Ectodermal cell (in vitro differentiated cells): ENCODE measurements around the gene DHRS13.

ENCODE experiments used
- H3K27ac ChIP-seq: 2 replicates; pipeline ENCODE4 v1.7.0; 2013; ENCODE audit warnings: mild to moderate bottlenecking, low read depth, low read length; ENCODE audit not compliant: insufficient read depth, poor library complexity, severe bottlenecking
- H3K27me3 ChIP-seq: 2 replicates; pipeline ENCODE4 v1.7.0; 2013; ENCODE audit warnings: mild to moderate bottlenecking, low read length; ENCODE audit not compliant: insufficient read depth, control insufficient read depth, poor library complexity, severe bottlenecking
- H3K36me3 ChIP-seq: one replicate; pipeline ENCODE4 v1.7.0; 2013; ENCODE audit warnings: low read length; ENCODE audit not compliant: control insufficient read depth, insufficient read depth
- H3K4me1 ChIP-seq: one replicate; pipeline ENCODE4 v1.7.0; 2013; ENCODE audit warnings: low read length; ENCODE audit not compliant: control insufficient read depth, insufficient read depth
- H3K4me3 ChIP-seq: 2 replicates; pipeline ENCODE4 v1.7.0; 2013; ENCODE audit warnings: low read depth, low read length, control low read depth; ENCODE audit not compliant: insufficient read depth
- H3K9me3 ChIP-seq: 2 replicates; pipeline ENCODE4 v1.7.0; 2013; ENCODE audit warnings: mild to moderate bottlenecking, low read length, moderate library complexity; ENCODE audit not compliant: control insufficient read depth
- WGBS, 2 experiments: methylation state at CpG; one replicate each; pipeline ENCODE4 v1.1.7; 2013; ENCODE audit warnings: missing lambda C conversion rate in 2 of 2; 5-methylcytosine and 5-hydroxymethylcytosine counted together

The DHRS13 gene

GRCh38 chr17:28916302-28916934 lies 13.5 kb upstream of the DHRS13 start:
- no peaks in the 10 kb centered on the region for H3K9me3 ChIP-seq
- H3K4me1 ChIP-seq = no peaks in the 10 kb centered on the region
- no peaks in the 10 kb centered on the region for H3K27me3 ChIP-seq
- H3K27ac ChIP-seq = no peak overlapping the region
- peaks cover 81% of the 10 kb centered on the region for H3K36me3 ChIP-seq
- H3K4me3 ChIP-seq = no peak overlapping the region
- WGBS, 2 experiments = 76 to 79% methylated on average over 6 of the region's 6 CpGs

- no peak overlapping the region for H3K4me3 ChIP-seq
- 94 to 95% methylated on average over 6 of the region's 6 CpGs for WGBS, 2 experiments
- H3K36me3 ChIP-seq = peaks cover 86% of the 10 kb centered on the region
- H3K27me3 ChIP-seq = no peaks in the 10 kb centered on the region
- peaks cover 4% of the 10 kb centered on the region for H3K4me1 ChIP-seq
- H3K9me3 ChIP-seq = no peaks in the 10 kb centered on the region
- no peak overlapping the region for H3K27ac ChIP-seq
Measured at GRCh38 chr17:28912938-28913333, 10.1 kb upstream of the DHRS13 start.

- Histone ChIP-seq H3K27me3 (no peaks in the 10 kb centered on the region), H3K4me3 (no peak overlapping the region), H3K27ac (no peak overlapping the region), H3K36me3 (peaks cover 82% of the 10 kb centered on the region), H3K4me1 (peaks cover 4% of the 10 kb centered on the region), H3K9me3 (no peaks in the 10 kb centered on the region)
- WGBS, 2 experiments = 95 to 96% methylated on average over 20 of the region's 20 CpGs
Measured at GRCh38 chr17:28912281-28912937, 9.5 kb upstream of the DHRS13 start.

- Histone ChIP-seq H3K27me3 (no peaks in the 10 kb centered on the region), H3K4me3 (no peak overlapping the region), H3K36me3 (peaks cover 80% of the 10 kb centered on the region), H3K9me3 (no peaks in the 10 kb centered on the region), H3K27ac (no peak overlapping the region), H3K4me1 (peaks cover 4% of the 10 kb centered on the region)
- WGBS, 2 experiments = 96 to 97% methylated on average over 13 of the region's 13 CpGs
Measured at GRCh38 chr17:28911411-28912045, 8.6 kb upstream of the DHRS13 start.

GRCh38 chr17:28910534-28910933 lies 7.7 kb upstream of the DHRS13 start:
- peaks cover 78% of the 10 kb centered on the region for H3K36me3 ChIP-seq

GRCh38 chr17:28908640-28909167 lies 5.8 kb upstream of the DHRS13 start:
- Histone ChIP-seq H3K4me3 (no peak overlapping the region), H3K4me1 (peaks cover 4% of the 10 kb centered on the region), H3K27me3 (no peaks in the 10 kb centered on the region), H3K36me3 (peaks cover 68% of the 10 kb centered on the region), H3K27ac (no peak overlapping the region), H3K9me3 (no peaks in the 10 kb centered on the region)
- WGBS, 2 experiments = 90 to 93% methylated on average over 6 of the region's 6 CpGs

More at GRCh38 chr17:28910534-28910933, 7.7 kb upstream of the DHRS13 start:
- WGBS, 2 experiments = 80 to 89% methylated on average over 1 of the region's 1 CpG
- no peak overlapping the region for H3K27ac ChIP-seq
- no peaks in the 10 kb centered on the region for H3K27me3 ChIP-seq
- no peak overlapping the region for H3K4me3 ChIP-seq
- H3K9me3 ChIP-seq = no peaks in the 10 kb centered on the region
- peaks cover 4% of the 10 kb centered on the region for H3K4me1 ChIP-seq

GRCh38 chr17:28907709-28908475 lies 5.0 kb upstream of the DHRS13 start:
- H3K36me3 ChIP-seq = peaks cover 60% of the 10 kb centered on the region
- peaks cover 4% of the 10 kb centered on the region for H3K4me1 ChIP-seq
- no peak overlapping the region for H3K27ac ChIP-seq
- no peaks in the 10 kb centered on the region for H3K9me3 ChIP-seq
- H3K27me3 ChIP-seq = no peaks in the 10 kb centered on the region
- WGBS, 2 experiments = 92% methylated on average over 3 of the region's 3 CpGs
- H3K4me3 ChIP-seq = no peak overlapping the region

- H3K9me3 ChIP-seq = no peaks in the 10 kb centered on the region
- peaks cover 4% of the 10 kb centered on the region for H3K4me1 ChIP-seq
- no peak overlapping the region for H3K27ac ChIP-seq
- peaks cover 50% of the 10 kb centered on the region for H3K36me3 ChIP-seq
- H3K27me3 ChIP-seq = no peaks in the 10 kb centered on the region
- 94 to 95% methylated on average over 7 of the region's 7 CpGs for WGBS, 2 experiments
- no peak overlapping the region for H3K4me3 ChIP-seq
Measured at GRCh38 chr17:28906706-28907438, 4.0 kb upstream of the DHRS13 start.

GRCh38 chr17:28906276-28906675 lies 3.4 kb upstream of the DHRS13 start:
- Histone ChIP-seq H3K4me3 (no peak overlapping the region), H3K27ac (no peak overlapping the region), H3K9me3 (no peaks in the 10 kb centered on the region), H3K36me3 (peaks cover 44% of the 10 kb centered on the region), H3K4me1 (peaks cover 4% of the 10 kb centered on the region), H3K27me3 (no peaks in the 10 kb centered on the region)
- 93 to 95% methylated on average over 9 of the region's 9 CpGs for WGBS, 2 experiments
